Tibial nerve (tissue), 3 donors: ENCODE measurements around the gene ATP6V1G3.

Experiments used
- CTCF ChIP-seq, 5 experiments: fragments of 200-600 bp in 3 of 5; fragments of 450-650 bp in 2 of 5; sonication (generic) in 3 of 5; IDR thresholded peaks; one replicate each; pipeline ENCODE4 v1.5.1; 2016 to 2019; ENCODE audit warnings: antibody characterized with exemption in 5 of 5, mild to moderate bottlenecking in 3 of 5, moderate library complexity in 2 of 5
- POLR2A ChIP-seq, 2 donors: fragments of 450-650 bp; IDR thresholded peaks; one replicate each; pipeline ENCODE4 v1.6.1; 2017; ENCODE audit warnings: antibody characterized with exemption in 2 of 2, mild to moderate bottlenecking in 2 of 2, moderate library complexity in 2 of 2

- TF ChIP-seq POLR2A (IDR thresholded peaks at IDR 0.05) = no peak
- TF ChIP-seq CTCF (IDR thresholded peaks at IDR 0.05) = no peak
Measured at GRCh38 chr1:198481661-198482060, 58.8 kb downstream of the ATP6V1G3 start.
